GM18519 (cell line): ENCODE data around the gene SH3RF3.

Experiments used
- ATAC-seq: cut with Tn5 transposase; IDR thresholded peaks from one replicate; pipeline ENCODE4 v1.9.1; 2021; ENCODE audit warnings: mild to moderate bottlenecking, moderate library complexity; ENCODE audit not compliant: unreplicated experiment, low FRiP score

SH3RF3 gene

GRCh38 chr2:109136542-109136941, 7.5 kb downstream of the SH3RF3 start:
- no peak for ATAC-seq

GRCh38 chr2:109137616-109138015, 8.6 kb downstream of the SH3RF3 start:
- ATAC-seq = no peak

DNA sequence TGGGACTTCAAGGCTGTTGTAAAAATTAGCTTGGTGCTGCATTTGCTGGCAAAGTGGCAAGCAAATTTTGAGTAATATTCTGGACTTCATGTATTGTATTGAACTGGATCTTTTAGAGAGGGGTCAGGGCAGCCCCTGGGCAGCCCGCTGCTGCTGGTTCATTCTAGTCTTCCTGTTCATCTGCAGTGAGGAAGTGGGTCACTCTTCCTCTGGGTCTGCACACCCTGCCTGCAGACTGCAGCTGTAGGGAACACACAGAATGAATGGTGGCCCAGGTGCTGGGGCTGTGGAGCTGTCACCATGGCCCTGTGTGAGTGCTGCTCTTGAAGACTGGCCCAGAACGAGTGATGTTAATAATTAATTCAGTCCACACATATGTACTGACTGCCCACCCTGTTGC, 9.4 kb downstream of the SH3RF3 start:
- no peak for ATAC-seq

DNA sequence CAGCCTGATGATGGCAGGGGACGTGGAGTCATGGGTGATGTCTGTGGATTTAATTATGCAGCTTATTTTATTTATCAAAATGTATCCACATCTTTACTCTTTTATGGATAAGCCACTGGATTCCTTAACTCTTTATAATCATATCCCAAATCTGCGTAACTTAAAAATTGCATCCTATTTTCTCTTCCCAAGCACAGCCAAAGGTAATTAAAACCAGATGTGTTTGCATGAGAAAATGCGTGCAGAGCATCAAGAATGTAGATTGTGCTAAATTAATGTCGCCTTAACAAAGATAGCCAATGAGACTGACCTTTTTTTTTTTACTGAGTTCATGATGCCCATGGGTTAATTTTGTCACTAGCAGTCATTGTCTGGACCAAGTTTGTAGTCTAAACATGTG, 10.0 kb downstream of the SH3RF3 start:
- no peak for ATAC-seq

DNA sequence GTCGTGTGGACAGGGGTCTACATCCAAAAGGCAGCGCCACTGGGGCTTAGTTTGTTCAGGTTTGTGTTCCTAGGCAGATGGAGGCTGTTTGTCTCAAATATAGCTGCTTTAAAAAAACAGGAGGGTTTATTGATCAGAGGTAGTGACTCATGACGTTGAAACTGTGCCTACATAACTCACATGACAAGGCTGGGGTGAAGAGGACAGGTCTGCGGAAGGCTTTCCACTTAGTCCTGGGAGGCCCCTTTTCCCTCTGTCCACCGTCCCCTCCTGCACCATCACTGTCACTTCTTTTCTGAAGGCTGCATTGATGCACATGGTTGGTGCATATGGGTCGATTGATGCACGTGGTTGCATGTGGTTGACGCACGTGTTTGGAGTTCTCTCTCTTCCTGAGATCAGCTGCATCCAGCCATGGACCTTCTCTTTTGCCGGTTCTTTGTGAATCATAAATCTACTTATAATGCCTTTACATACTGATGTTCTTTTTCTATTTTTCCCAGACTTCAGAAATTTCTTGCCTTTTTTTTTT, 10.9 kb downstream of the SH3RF3 start:
- ATAC-seq = no peak

DNA sequence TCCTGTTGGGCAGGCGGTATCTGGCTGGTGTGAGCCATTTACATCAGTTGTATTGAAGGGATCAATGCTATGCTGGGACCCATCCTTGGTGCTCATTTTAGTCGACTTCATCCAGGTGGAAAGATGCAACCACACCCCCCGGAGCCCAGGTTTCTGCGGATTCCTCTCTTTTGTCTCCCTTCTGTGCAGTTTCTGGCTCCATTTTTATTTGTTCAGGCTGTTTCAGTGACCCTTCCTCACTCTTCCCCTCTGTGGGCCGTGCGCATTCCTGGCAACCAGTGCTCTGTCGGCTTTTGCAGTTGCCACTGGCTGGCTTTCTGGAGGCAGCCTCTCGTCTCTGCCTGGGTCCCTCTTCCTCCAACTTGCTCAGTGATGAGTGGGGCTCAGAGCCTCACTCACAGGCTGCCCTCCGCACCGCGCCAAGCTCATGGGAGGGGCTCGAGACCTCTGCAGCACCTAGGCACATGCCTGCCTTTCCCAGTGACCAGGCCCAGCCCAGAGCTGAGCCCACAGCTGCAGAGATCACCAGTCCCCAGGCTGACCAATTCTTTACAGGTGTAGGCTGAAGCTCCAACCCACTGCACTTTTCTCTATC, 12.1 kb downstream of the SH3RF3 start:
- ATAC-seq = no peak

GRCh38 chr2:109141727-109142283, 12.8 kb downstream of the SH3RF3 start:
- ATAC-seq = no peak

DNA sequence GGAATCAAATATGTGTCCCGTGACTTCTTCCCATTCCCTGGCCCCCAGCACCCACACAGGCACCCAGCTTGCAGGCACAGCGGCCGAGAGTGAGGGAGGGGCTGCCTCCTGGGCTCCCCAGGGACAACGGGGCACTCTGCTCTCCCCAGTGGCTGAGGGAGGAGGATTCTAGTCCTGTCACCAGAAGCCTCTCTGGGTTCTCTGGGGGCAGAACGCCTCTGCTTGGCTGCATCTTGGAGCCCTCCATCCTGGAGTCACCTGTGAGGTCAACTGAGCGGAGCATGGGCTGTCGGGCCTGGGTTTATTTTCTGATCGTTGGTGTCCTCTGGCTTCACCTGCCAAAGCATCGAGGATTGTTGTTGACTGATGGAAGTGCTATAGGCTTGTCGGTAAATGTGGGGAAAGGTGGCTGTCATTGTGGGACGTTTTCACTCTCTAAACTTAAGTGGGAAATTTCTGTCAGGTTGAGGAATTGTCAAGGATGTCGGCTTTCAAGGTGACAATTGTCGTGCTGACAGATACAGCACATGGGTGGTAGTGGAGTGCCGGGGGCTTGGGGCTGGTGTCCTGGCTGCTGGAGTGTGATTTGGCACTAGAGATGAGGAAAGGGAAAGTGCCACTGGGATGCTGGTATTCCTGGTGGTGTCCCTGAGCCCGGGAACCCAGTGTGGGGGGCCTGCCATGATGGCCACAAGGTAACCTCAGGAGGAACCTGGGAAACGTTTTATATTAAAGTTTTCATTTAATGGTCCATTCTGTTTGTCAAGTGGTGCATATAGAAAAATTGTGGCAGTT, 13.6 kb downstream of the SH3RF3 start:
- ATAC-seq = no peak

DNA sequence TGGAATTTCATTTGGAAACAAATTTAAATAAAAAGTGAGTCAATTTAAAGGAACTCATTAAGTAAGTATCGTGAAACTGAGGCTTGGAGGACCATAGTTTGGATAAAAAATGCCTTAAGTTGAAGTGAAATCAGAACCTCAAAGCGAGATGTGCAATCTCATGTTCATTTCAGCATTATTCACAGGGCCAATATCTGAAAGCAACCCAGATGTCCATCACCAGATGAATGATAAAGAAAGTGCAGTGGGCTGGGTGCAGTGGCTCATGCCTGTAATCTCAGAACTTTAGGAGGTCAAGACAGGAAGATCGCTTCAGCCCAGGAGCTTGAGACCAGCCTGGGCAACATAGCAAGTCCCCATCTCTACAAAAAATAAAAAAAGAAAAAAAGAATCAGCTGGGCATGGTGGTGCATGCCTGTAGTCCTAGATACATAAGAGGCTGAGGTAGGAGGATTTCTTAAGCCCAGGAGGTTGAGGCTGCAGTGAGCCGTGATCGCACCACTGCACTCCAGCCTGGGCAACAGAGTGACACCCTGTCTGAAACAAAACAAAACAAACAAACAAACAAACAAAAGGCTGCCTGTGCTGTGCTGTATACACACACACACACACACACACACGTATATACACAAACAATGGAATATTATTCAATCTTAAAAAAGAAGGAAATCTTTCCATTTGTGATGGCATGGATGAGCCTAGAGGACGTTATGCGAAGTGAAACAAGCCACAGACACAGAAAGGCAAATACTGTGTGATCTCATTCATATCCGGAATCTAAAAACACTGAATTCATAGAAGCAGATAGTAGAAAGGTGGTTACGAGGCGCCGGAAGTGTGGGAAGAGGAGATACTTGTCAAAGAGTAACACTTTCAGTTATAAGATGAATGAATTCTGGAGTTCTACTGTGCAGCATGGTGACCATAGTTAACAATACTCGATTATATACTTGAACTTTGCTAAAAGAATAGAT, 14.5 kb downstream of the SH3RF3 start:
- peak; percentile 66 for ATAC-seq

- no peak for ATAC-seq
Observed at GRCh38 chr2:109144271-109144670, 15.3 kb downstream of the SH3RF3 start.

DNA sequence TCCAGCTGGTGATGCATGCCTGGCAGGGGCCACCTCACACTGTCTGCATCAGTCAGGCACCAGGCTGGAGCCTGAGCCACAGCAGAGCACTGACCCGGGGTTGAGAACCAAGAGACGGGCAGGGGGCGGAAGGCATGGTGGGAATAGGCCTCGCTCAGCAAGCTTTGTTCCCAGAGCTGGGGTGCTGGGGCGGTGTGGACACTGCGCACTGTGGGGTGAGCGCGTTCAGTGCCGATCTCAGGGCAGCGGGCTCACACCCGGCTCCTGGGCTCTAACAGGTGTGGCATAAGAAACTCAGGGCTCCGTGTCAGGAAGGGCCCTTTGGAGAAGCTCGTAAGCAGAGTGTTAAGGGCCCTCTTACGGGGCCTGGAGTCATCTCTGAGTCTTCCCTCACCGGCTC, 15.7 kb downstream of the SH3RF3 start:
- no peak for ATAC-seq

DNA sequence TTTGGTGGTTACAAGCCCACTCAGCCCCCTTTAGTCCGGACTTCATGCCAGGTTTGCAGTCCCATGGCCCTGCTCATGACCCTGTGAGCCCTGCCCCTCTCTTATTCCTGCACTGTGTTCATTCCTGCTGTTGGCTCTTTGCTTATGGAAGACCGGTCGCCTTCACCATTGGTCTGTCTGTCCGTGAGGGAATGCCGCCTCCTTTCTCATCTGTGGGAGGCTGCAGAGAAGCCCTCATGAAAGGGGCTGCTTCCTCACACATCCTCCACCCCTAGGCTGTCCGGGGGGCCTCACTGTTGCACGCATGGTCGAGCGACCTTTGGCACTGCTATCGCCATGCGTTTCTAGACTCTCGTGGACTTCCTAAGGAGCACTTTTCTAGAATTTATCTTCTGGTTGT, 16.3 kb downstream of the SH3RF3 start:
- ATAC-seq = no peak

DNA sequence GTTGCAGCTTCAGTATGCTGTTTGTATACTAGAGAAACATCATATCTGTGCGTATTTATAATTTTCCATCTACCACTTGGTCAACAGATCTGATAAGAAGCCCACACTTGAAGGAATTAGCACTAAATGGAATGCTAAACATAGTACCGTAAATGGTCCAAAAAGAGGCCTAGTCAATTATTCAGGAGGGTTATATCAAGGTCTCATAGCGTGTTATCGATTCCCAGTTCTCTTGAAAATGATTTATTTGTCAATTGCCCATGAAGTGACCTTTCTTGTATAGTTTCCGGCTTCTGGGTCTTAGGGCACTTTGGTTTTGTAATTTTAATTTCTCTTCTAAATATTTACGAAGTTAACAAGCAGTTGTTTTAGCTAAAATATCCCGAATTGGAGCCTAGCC, 18.4 kb downstream of the SH3RF3 start:
- no peak for ATAC-seq

DNA sequence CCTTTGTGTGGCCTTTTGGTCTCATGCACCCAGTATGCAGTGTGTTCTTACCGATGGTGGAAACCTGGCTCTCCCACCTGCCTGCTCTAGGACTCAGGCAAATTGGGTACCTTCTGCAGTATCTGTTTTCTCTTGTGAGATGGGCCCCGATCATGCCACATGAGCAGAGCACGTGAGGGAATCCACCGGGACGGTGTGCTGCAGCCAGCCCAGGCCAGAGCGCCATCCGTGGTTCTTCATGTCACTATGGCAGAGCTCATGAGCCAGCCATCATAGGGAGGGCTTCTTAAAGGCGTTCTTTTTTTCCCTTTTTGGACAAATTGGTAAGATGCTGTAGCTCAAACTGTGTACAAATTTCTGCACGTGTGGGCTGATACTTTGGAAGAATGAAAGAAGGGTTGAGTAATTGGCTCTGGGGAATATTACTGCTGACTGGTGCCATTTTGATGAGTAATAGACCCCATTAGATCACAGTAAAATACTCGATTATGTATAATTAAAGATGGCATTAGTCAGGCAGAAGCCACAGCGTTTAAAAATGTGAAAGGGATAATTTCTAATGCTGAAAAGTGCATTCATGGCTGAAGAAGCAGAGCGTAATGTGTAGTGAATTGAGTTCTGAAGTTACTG, 19.2 kb downstream of the SH3RF3 start:
- no peak for ATAC-seq

GRCh38 chr2:109148991-109149645, 20.1 kb downstream of the SH3RF3 start:
- ATAC-seq = no peak

GRCh38 chr2:109150559-109150958, 21.6 kb downstream of the SH3RF3 start:
- no peak for ATAC-seq

- ATAC-seq = no peak
Observed at GRCh38 chr2:109151519-109151918, 22.5 kb downstream of the SH3RF3 start.

DNA sequence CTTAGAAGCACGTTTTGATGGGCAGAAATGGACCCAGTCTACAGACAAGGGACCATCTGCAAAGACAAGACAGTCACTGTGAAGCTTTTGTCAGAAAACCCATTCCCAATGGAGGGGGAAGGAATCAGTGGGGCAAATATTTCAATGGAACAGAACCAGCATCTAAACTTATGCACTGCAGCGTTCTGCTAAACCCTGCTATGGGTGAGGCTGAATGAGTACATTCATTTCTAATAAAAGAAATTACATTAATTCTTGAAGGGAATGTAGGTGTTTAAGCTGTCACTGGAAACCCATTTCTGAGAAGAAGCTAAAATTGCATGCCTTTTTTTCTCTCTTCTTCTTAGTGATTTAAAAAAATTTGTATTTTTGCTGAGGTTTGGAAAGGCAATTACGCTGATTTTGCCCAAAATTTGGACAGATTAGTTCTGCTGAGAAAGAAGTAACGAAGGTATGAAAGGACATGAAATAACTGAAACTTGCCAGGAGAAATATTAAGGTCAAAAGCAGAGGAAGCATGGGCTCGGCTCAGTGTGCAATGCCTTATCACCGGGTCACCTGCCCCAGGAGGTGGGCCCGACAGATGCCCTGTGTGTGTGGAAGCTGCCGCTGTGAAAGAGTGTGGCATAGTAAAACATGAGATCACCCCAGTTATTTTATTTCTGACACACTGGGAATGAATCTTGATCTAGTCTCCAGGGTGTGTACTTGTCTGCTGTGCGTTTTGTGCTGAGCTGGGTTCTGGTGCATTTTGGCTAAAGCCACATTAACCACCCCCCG, 24.2 kb downstream of the SH3RF3 start:
- ATAC-seq = no peak

DNA sequence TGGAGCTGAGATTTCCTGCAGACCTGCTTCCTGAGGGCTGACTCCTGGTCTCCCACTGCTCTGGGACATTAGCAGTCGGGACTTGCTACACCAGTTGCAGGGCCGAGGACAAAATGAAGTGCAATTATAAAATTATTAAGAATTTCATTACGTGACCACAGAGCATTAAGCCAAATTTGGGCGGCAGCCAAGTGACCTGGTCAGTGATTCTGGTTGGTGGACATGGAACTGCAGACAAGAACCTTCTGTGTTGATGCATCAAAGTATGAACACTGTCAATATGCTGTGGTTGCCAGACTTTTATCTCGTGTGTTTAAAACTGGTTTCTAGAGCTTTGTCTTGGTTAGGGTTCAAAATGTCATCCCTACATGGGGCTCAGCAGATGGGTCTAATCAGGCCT, 24.8 kb downstream of the SH3RF3 start:
- ATAC-seq = no peak
